DMS79 treated with DMSO at 0.1 percent for 48 hours (cell line): Measurements from ENCODE around the gene PSMD5.

ENCODE experiments used
- DNase-seq: peaks from one replicate; lab custom pipeline; 2025; lab: John Stamatoyannopoulos, UW

Gene PSMD5

DNA sequence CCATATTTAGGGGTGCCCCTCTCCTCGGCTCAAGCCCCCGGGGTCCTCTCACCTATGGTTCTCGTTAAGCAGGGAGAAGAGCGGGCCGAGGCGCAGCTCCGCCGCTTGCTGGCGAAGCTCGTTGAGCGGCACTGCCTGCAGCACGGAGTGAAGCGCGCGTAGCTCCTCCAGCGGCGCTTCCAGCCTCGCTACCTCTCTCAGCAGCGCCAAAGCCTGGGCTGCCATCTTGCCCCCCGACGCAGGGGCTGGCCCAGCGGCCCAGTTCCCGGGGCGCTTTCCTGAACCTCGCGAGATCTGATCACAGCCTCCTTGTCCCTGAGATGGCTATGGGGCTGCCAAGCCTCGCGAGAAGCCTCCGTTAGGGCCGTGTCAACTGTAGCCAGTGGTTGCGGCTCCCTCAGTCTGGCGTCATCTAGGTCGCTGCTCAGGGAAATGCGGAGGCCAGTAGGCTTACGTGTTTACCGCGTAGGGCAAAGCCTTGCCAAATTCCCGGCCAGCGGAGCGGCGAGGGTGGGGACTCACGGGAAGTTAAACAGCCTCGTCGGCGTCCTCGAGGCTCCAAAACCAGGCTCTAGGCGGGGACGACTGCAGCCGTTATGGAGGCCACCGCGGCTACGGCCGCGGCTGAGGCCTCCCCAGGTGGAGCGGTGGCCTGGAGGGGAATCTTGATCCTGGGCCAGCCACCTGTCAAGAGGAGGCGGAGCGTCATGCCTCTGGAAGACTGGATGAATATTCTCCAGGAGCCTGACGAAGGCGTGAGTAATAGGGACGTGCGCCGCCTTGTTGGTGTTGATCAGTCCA lies at the start of gene PSMD5:
TSS of gene PSMD5 (minus strand) at position 238 of the 801 bp plus-strand sequence. CDS start at position 225, 13 bp downstream.
- DNase-seq: peak; percentile 97

- peak; percentile 73 for DNase-seq
Observed at GRCh38 chr9:120891884-120892747, 49.4 kb upstream of the PSMD5 start.

GRCh38 chr9:120891245-120891883 lies 48.6 kb upstream of the PSMD5 start:
- peak; percentile 62 for DNase-seq

DNA sequence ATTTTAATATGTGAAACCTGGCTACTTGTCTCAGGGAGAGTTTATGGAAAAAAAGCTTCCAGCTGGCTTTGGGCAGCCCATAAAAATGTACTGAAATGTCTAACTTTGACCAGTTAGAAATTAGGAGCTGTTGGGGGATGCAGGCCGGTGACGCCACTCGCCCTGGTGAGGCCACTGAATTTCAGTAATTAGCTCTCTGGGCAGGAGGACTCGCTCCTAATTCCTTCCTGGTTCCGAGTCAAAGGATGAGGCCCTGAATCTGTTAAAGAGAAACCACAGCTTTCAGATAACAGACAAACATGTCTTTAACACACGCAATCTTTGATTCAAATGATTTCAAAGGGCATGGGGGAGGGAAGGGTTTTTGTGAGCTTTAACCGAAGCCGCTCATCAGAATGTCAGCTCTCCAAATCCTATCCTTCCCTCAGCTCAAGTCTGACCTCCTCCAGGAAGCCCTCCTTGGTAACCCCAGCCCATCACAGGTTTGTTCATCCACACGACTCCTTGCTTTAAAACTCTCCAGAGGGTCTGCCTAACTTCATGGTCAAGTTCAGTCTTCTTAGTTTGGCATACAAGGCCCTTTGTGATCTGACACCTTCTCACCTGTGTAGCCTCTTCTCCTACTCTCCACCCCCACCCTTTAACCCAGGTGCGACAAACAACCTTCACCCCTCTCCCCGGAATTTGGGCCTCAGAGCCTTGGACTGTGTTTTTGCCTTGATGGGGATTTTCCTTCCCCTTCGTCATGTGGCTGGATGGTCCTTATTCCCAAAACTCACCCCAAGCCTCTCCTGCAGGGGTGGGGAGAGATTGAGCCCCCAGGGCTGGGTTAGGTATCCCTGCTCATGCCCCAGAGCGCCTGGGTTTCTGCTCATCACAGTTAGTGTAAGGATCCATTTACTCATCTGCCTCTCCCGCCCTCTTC lies 47.9 kb upstream of the PSMD5 start:
- no peak for DNase-seq

DNA sequence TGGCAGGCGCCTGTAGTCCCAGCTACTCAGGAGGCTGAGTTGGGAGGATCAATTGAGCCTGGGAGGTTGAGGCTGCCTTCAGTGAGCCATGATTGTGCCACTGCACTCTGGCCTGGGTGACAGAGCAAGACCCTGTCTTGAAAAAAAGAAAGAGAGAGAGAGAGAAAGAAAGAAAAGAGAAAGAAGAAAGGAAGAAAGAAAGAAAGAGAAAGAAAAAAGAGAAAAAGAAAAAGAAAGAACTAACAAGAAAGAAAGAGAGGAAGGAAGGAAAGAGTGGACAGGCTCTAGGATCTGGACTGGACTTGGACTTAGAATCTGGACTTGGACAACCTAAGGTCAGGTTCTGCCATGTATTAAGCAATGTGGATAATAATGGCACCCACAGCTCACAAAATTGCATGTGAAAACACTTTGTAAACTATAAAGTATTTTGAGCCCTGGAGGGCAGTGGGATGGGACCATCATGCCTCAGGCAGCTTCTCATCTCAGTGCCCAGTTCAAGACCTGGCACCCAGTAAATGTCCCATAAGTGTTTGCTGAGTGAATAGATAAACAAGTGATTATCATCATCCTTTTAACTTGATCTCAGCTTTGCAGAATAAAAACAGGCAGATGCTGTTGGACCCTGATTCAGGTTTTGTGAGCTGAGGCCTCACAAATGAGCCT lies 47.0 kb upstream of the PSMD5 start:
- DNase-seq: no peak

DNA sequence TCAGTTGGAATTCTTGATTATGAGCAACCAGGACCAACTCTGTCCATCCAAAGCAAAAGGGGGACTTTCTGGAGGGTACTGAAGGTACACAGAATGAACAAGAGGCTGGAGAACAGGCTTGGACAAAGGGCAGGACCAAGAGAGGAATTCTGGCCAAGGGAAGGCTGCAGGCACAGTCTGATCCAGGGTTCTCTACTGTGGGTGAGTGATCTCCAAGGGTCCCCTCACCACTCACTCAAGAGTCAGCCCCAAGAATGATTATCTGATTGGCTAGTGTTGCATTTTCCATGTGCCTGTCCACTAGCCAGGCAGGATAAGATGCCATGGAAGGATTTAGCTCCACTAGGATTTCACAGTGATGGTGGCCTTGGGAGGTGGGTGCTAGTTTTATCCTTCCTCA lies 45.9 kb upstream of the PSMD5 start:
- no peak for DNase-seq

DNA sequence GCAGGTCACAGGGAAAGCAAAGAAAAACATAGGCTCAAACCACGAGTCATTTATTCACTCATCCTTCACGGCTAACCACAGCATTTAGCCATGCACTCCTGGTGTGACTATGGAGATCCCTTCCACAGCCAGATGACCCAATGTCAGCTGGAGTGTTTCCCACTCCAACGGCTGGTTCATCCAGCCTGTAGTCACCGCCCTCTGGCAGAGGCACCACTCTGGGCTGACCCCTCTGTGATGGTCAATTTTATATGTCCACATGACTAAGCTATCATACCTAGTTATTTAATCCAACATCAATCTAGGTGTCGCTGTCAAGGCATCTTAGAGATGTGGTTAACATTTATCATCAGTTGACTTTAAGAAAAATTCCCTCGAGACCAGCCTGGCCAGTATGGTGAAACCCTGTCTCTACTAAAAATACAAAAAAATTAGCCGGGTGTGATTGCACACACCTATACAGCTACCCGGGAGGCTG lies 43.8 kb upstream of the PSMD5 start:
- DNase-seq: no peak

DNA sequence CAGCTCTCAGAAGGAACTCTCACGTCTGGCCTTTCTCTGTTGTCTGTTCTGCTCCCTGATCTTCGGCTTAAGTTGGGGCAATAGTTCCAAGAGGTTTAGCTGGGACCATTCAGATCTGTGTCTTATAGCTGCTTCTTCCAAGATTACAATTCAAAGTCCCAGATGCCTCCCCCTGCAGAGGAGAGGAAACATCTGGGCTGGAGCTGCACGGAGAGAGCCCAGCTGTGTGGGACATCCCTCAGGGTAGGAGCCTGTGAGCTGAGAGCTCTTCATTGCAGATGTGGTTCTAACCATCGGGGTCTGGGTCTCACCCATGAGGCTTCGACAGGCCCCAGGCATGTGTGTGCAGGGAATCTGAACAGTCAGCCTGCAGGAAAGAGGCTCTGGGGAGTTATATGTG lies 43.2 kb upstream of the PSMD5 start:
- DNase-seq: no peak

GRCh38 chr9:120885457-120885856 lies 42.7 kb upstream of the PSMD5 start:
- DNase-seq: no peak

GRCh38 chr9:120883608-120883996 lies 40.9 kb upstream of the PSMD5 start:
- DNase-seq: no peak

DNA sequence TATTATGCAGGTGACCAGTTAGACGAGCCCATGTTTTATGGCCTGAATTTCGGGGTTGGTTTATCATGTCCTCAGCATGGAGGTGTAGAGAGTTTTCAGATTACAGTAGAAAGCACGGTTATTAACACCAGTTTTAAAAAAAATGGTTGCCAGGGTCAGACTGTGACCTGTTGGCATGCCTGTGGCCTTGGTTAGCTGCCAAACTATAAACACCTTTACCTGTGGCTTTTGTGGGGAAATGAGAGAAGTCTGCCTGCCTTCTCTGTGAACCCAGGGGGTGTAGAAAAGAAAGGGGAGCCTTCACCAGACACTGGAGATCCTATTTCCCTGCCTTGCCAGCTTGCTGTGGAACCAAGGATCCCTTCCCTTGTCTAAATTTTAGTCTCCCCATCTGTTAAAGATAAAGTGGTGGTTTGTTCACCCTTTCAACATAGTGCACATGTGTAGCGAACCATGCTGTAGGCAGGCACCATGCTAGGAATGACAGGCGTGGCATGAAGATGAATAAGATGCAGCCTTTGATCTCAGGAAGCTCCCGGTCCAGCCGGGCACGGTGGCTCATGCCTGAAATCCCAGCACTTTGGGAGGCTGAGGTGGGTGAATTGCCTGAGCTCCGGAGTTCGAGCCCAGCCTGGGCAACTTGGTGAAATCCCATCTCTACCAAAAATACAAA lies 40.3 kb upstream of the PSMD5 start:
- peak; percentile 74 for DNase-seq

GRCh38 chr9:120879446-120879845 lies 36.7 kb upstream of the PSMD5 start:
- DNase-seq: no peak

- DNase-seq: no peak
Observed at GRCh38 chr9:120878188-120879130, 35.7 kb upstream of the PSMD5 start.

DNA sequence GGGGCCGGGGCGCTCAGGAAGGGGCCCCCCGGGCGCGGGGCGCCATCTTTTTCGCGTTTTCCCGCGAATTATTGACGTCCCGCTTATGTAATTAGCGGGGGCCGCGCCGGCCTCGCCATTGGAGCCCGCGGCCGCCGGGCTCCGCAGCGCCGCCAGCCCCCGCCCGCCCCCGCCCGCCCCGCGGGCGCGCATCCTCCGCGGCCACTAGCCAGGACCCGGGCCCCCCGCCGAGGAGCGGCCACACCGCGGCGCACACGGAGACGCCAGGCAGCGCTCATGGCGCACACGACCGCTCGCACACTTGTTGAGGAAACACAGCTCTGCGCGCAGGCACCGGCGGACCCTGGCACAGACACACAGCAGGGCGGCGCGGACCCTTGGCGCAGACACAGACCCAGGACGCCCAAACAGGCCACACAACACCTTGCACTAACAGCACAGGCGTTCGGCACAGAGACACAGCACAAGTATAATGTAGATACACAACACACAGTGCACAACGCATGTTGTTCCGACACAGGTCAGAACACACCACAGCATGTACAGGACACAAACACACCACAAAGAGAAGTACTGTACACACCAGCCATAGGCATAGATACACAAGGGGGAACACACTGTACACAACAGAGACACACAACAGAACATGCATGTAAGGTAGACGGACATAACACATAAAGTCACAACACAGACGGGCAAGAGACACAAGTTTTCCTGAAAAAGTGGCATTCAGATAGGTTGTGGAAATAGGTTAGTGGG lies 34.7 kb upstream of the PSMD5 start:
- peak; percentile 69 for DNase-seq

DNA sequence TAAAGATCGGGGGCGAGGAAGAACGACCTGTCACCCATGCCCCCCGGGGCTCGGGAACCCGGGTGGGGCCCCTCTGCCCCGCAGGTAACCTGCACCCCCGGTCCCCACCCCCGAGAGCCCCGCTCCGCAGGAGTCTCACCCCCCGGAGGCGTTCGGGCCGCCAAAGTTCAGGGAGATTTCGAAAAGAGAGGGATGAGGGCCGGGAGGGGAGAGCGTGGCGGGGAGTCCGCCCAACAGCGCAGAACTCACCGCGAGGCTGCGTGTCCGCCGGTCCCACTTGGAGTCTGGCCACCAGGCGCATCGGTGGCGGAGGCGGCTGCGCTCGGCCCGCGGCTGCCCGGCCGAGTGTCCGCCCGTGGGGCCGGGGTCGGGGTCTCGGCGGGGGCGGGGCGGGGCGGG lies 34.1 kb upstream of the PSMD5 start, which contains the start of gene PHF19:
TSS of gene PHF19 (minus strand) at position 347 of the 399 bp plus-strand sequence. CDS start 2,447 bp downstream, outside the sequence.
- DNase-seq: no peak

GRCh38 chr9:120875954-120876841 lies 33.5 kb upstream of the PSMD5 start:
- peak; percentile 81 for DNase-seq

- no peak for DNase-seq
Observed at GRCh38 chr9:120875643-120875953, 32.9 kb upstream of the PSMD5 start.
